GM12891 (cell line): Measurements from ENCODE around the gene GMNC.

Source experiments
- PAX5 ChIP-seq: IDR thresholded peaks from 2 replicates; pipeline ENCODE4 v1.6.1; 2011; ENCODE audit warnings: low read length, moderate library complexity, mild to moderate bottlenecking; ENCODE audit not compliant: insufficient read depth, severe bottlenecking
- POLR2A ChIP-seq: IDR thresholded peaks from 2 replicates; pipeline ENCODE4 v1.6.1; 2011; ENCODE audit warnings: low read depth, low read length, control low read depth
- POLR2AphosphoS5 ChIP-seq: IDR thresholded peaks from 2 replicates; pipeline ENCODE4 v1.6.1; 2011; ENCODE audit warnings: low read depth, low read length, control low read depth
- POU2F2 ChIP-seq: IDR thresholded peaks from 2 replicates; pipeline ENCODE4 v1.6.1; 2011; ENCODE audit warnings: low read depth, mild to moderate bottlenecking, control low read depth, low read length, moderate library complexity
- SPI1 ChIP-seq: IDR thresholded peaks from 2 replicates; pipeline ENCODE4 v1.6.1; 2011; ENCODE audit warnings: low read depth, low read length, control low read depth
- TAF1 ChIP-seq: IDR thresholded peaks from 2 replicates; pipeline ENCODE4 v1.6.1; 2011; ENCODE audit warnings: low read depth, low read length, control low read depth

DNA sequence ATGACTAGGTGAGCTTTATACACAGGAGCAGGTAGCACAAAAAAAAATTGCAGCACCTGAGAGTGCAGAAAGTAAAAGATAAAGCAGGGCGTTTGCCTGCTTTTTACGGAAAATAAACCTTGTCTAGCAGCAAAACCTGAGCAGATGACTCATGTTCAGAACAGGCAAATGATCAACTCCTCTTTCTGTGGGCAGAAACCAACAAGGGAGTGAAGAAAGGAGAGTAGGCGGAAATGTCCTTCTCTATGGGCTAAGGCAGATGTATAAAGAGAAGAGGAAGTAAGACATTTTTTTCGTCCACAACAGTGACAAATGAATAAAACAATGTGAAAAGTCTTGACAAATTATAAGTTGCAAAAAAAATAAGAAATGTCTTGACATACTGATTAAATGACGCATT is 24.5 kb upstream of the GMNC start:
- TF ChIP-seq POLR2AphosphoS5: no peak
- no peak for TF ChIP-seq TAF1
- TF ChIP-seq POLR2A: no peak
- TF ChIP-seq PAX5: no peak
- no peak for TF ChIP-seq POU2F2
- no peak for TF ChIP-seq SPI1
